HG02678 (cell line): ENCODE measurements around the gene GHSR.

Experiments
- ATAC-seq: cut with Tn5 transposase; IDR thresholded peaks from one replicate; pipeline ENCODE4 v1.9.1; 2021; ENCODE audit warnings: mild to moderate bottlenecking, moderate library complexity; ENCODE audit not compliant: unreplicated experiment

The GHSR gene, protein sequence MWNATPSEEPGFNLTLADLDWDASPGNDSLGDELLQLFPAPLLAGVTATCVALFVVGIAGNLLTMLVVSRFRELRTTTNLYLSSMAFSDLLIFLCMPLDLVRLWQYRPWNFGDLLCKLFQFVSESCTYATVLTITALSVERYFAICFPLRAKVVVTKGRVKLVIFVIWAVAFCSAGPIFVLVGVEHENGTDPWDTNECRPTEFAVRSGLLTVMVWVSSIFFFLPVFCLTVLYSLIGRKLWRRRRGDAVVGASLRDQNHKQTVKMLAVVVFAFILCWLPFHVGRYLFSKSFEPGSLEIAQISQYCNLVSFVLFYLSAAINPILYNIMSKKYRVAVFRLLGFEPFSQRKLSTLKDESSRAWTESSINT

GRCh38 chr3:172447611-172448579, at the start of gene GHSR:
Gene GHSR, minus strand, starts transcription at chr3:172448456. Its CDS starts 43 bp downstream, at chr3:172448413.
- ATAC-seq: no peak

DNA sequence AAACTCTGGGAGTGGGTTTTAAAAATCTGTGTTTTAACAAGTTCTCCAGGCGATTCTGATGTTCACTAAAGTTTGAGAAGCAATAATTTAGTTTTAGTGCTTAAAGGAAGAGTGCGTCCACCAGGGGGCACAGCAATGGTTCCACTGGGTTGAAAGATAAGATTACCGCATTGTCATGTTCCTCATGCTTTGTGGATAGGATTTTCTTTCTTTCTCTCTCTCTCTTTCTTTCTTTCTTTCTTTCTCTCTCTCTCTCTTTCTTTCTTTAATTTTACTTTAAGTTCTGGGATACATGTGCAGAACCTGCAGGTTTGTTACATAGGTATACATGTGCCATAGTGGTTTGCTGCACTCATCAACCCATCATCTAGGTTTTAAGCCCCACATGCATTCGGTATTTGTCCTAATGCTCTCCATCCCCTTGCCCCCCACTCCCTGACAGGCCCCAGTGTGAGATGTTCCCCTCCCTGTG, 42.0 kb upstream of the GHSR start:
- peak; percentile 78 for ATAC-seq

- no peak for ATAC-seq
These were observed 29.9 kb upstream of the GHSR start for GRCh38 chr3:172478116-172478515.

DNA sequence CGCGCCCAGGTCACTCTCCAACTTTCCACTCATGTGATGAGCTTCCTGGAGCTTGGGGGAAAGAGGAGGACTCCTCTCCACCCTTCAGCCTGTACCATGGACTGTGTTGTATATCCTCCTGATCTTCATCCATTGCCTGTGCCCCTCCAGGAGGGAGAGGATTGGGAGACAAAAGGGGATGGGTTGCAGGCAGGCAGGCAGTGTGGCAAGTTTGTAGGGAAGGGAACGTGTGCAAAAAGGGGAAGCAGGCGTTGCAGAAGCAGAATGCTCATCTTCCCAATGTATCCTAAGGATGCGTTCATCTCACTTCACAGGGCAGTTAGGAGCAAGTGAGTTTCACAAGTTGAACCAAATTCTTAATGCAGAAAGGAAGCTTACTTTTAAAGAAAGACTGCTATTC, 28.1 kb upstream of the GHSR start:
- no peak for ATAC-seq

DNA sequence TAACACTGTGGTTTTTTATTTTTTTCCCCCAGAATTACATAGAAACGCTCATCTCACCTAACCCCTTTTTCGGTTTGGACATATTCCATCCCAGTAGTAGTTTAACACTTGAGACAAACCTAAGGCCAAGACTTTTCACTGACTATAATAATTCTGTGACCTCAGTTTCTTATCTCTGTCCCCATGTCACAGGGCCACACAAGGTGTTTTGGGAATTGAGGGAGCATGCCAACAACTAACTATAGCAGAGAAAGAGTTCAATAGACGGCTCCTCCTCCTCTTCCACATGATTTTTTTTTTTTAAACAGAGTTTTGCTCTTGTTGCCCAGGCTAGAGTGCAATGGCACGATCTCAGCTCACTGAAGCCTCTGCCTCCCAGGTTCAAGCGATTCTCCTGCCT, 27.4 kb upstream of the GHSR start:
- ATAC-seq: no peak

DNA sequence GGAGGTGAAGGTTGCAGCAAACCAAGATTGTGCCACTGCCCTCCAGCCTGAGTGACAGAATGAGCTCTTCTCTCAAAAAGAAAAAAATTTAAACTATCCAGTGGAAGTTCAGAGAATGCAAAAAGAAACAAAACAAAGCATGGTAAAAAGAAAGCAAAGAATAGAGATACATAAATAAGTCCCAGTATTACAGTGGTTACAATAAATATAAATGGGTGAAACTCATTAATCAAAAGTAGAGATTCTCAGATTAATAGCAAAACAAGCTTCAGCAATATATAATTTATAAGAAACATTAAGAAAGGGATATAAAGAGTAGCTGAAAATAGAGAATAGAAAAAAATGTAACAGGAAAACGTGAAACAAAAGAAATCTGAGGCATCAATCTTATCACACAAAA, 23.6 kb upstream of the GHSR start:
- no peak for ATAC-seq

DNA sequence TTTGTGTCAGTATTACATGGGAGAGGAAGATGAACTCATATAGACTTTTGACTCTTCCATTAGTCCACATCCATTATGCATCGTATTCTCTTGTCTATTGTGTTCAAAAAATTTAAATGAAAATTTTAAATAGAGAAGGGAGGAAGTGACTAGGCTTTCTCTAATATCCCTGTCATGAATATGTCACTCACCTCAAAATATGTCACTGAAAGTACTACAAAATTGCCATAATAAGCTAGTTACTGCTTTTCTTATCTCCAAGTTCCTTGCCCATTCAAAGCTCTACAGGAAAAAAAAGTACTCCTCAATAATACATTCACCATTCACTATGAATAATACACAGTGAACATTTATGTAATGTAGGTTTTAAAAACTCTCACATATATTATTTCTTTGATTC, 22.3 kb upstream of the GHSR start:
- no peak for ATAC-seq

DNA sequence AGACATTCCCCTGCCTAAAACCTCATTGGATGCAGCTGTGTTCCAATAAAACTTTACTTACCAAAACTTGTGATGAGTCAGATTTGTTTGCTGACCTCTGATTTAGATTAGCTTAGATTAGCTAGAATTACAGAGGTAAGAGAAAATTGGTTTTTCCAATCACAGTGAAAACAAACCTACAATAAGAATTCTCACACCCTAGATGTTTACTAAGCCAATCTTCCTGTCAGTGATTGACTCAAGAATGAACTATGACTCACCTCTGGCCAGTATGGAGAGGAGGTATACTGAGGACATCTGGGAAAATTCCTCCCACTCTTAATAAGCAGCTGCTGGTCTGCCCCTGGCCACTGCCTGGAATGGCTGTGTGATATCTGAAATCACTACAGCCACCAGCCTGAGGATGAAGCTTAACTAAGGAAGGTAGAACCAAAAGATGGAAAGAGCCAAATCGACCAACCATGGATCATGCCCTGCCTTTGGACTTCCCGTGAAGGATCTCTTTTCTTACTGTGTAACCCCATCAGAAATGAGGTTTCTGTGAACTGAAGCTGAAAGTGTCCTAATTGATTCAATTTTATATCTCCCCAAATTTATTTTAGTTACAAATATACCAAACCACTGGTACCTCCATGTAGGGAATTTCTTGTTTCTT, 19.0 kb upstream of the GHSR start:
- no peak for ATAC-seq

DNA sequence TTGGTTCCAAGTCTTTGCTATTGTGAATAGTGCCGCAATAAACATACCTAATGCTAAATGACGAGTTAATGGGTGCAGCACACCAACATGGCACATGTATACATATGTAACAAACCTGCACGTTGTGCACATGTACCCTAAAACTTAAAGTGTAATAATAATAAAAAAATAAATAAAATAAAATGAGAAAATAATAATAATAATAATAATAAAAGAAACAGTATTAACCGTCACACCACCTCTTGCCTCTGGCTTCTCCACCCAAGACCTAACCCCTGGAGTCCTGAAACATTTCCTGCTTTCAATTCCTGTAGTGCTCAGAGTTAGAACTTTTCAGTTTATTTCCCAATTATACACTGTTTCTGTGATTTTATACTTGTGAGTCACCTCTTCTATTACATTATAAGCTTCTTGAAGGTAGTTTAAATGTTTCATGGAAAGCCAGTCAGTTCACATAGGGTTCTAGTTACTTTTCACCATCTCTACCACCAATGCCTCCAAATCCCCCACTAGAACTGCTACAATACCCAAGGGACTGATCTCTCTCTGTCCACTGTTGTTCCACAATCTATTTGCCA, 18.4 kb upstream of the GHSR start:
- no peak for ATAC-seq

DNA sequence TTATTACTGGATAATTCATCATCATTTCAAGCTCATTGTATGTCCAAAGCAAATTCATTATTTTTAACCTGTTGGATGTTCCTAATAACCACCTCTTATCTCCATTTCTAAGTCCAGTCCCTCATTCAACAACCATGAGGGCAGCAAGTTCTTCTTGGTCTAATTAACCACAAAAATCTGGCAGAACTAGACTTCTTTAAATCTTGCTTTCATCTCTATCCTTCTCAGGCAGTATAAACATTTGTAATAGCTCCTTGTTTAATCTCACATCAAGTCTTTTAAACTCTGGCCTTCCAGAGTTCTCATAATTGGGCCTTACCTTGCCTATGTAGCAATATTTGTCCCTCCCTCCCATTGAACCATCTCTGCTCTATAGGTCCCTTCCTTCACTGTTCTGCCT, 17.0 kb upstream of the GHSR start:
- no peak for ATAC-seq

DNA sequence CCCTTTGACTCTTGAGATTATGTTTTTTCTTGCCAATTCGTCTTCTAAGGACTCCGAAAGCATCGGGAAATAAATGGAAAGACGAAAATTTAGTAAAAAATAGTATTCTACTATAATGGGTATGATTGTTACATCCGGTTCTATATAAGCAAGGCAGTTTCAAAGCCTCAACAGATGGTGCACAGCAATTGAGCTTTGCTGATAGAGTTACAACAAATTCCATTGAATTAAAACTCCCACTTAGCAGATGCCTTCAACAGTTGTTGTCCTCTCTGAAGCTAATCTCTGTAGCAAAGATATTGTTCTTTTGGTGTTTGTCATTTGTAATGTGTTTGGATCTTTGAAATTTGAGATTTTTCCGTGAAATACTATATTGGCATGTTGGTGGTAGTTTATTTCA, 16.1 kb upstream of the GHSR start:
- no peak for ATAC-seq

DNA sequence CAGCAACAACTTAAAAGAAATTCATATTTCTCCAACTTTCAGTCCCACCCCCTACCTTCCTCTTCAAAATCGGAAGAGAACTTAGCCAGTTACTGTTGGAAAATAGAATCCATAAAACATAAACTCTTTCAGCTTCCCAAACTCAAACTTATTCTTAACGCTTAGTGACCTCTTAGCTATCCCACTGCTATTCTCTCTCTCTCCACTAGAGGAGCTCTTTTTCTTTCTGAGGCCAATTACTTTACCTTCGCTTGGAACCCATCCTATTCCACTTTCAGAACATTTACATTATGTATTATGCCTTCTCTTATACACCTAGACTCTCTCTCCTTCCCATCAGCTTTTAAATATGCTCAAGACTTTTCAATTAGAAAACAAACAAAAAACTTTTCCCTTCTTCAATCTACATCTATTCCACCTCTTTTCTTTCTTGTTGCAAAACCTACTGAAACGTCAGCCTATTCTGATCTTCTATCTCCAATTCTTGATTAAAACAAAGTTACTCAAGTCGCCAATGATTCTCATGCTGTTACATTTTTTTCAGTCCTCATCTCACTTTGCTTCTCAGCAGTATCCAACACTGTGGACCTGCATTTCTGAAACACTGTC, 13.4 kb upstream of the GHSR start:
- peak; percentile 67 for ATAC-seq

DNA sequence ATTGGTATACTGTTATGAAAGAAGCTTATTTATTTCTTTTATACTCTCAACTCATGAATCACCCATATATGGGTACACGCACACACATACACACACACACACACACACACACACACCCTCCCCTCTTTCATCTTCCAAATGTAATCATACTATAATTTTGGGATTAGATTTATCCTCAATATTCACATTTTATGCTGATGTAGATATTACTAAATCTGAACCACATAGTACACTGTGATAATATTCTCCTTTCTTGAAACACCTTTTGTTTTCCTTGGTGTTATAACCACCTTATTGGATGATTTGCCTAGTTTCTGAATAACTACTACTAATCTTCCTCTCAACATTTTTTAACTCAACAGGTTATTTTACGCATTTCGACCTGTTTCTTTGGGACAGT, 8.1 kb upstream of the GHSR start:
- ATAC-seq: no peak

- ATAC-seq: no peak
These were observed 5.9 kb upstream of the GHSR start for GRCh38 chr3:172454180-172454579.

DNA sequence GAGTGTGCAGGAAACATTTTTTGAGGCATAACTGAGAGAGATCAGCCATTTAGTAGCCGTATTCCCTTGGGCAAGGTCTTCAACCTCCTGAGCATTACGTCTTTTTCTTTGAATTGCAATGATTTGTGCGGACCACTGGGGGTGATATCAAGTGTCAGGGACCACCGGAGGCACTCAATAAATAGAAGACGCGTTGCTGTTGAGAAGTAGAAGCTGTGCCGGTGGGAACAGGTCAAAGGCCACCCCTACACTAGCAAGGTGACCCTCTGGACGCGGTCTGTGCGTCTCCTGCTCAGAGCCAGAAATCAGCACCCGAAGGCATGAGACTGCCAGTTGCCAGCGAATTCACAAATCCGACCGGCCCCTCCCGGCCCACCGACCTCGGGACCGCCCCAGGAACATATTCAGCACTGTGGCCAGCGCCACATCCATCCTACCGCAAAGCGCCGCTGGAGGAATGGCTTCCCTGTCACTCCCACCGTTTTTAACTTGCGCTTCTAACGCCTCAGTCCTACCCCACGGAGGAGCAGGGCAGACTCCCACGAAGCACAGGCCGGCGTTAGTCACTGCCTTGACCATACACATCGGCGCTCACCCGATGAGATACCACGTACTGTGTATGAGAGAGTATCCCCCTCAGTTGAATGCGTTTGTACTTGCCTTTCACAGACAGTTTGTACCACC, 1.4 kb upstream of the GHSR start:
- no peak for ATAC-seq

DNA sequence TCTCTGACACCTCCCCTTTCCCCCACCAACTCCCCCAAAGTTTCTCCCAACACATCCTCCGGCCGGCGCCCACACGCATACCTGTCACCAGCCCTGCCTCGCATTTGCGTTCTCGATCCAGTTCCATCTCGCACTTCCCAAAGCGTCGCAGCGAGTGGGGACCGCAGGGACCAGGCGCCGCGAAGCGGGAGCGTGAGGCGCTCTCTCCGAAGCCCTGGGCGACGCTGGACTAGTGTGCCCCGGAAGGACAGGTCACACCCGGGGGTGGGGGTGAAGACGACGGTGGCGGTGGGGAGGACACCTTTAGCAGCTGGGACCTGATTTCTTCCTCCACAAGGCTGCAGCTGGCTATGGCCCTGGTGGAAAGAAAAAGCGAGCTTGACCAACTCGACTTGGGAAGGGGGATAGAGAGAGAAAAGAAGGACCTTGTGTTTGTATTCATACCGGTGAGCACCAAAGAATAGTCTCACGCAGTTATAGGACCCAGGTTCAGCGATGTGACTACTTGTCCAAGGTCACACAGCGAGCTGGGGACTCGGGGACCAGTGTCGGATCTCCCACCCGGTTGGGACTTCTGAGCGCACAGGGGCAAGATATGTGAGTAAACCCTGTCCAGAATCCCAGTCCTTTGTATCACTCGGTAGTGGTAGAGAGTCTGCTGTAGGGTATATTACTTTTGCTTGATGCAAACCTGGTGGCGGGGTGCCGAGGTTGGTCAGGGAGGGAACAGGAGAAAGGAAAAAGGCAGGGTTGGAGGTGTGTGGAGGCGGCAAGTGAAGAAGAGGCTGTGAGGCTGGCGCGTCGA, 607 bp upstream of the GHSR start:
- no peak for ATAC-seq

- ATAC-seq: no peak
These were observed 2.1 kb downstream of the GHSR start for GRCh38 chr3:172446198-172446597.

GRCh38 chr3:172444821-172445220, 3.4 kb downstream of the GHSR start:
- ATAC-seq: no peak

- no peak for ATAC-seq
These were observed 5.7 kb downstream of the GHSR start for GRCh38 chr3:172442606-172443005.
